ENCODE data around the gene YWHAG. TPM values are rescaled to one million over a fixed set of nuclear protein-coding genes. Genes with fewer than 3 reads are reported as not detected.

Gene YWHAG
- total and polyA plus RNA-seq, 7 experiments from 2014 or later: 1.4 to 98.3 (median 35.1) TPM

- ChIA-PET CTCF (interaction anchor here (0.8 to 2.3 kb wide), 6 partner anchors 37 to 364 kb away, joined by 3 to 15 read pairs (median 4); no protein-coding TSS in a partner anchor), POLR2A (interaction anchor here (0.6 to 4.2 kb wide), 12 partner anchors 10 to 996 kb away, joined by 3 to 57 read pairs (median 4); partner anchors contain the start of gene HSPB1)
- H3K4me3 Mint-ChIP-seq: peak overlapping the region; percentile 84 to 99 (median 95)
- intact Hi-C loops (cut with micrococcal nuclease): loop anchor here (1.0 to 5.0 kb wide), 10 partner anchors 34 to 1702 kb away; partner anchors contain the start of genes GTF2I (in 2 of the 2), RHBDD2 (in 2 of the 2), HIP1 (in 1 of the 2) and POR (in 1 of the 2)
- peak overlapping the region; percentile 72 for H3K4me3 ChIP-seq (ENCODE audit: low read length)
- H3K9me3 Mint-ChIP-seq: no peaks in the 10 kb centered on the region
- H3K27ac ChIP-seq (ENCODE audit: low read depth, low read length): peak overlapping the region; percentile 92
- DNase-seq (peak; percentile 87 to 96 (median 95)), ATAC-seq (peak; percentile 94)
- no peaks in the 10 kb centered on the region for H3K27me3 ChIP-seq (ENCODE audit: control insufficient read depth in 2 of 2, insufficient read depth in 2 of 2, low read length in 2 of 2)
- peaks cover 4 to 20% (median 14%) of the 10 kb centered on the region in 5 donors for H3K36me3 Mint-ChIP-seq
- H3K9me3 ChIP-seq (ENCODE audit: control insufficient read depth in 2 of 3, low read length in 3 of 3): no peaks in the 10 kb centered on the region
- H3K4me1 Mint-ChIP-seq: peaks cover 28 to 46% (median 43%) of the 10 kb centered on the region in 7 donors
- peak overlapping the region; percentile 66 to 99 (median 93) for H3K27ac Mint-ChIP-seq
- peaks cover 4 to 31% of the 10 kb centered on the region in 2 donors for H3K4me1 ChIP-seq (ENCODE audit: control insufficient read depth in 2 of 2, insufficient read depth in 2 of 2, low read length in 2 of 2)
- peaks cover 0 to 14% (median 0%) of the 10 kb centered on the region in 3 experiments for H3K36me3 ChIP-seq (ENCODE audit: control insufficient read depth in 2 of 3, insufficient read depth in 3 of 3, low read length in 3 of 3)
- no peaks in the 10 kb centered on the region for H3K27me3 Mint-ChIP-seq
Measured at GRCh38 chr7:76359111-76359977, 553 bp upstream of the YWHAG start.

GRCh38 chr7:76358011-76358480, 745 bp downstream of the YWHAG start:
- H3K4me3 ChIP-seq (ENCODE audit: low read length): peak overlapping the region; percentile 72
- ChIA-PET CTCF (interaction anchor here (0.5 to 2.3 kb wide), 5 partner anchors 32 to 180 kb away, joined by 3 to 15 read pairs (median 4); no protein-coding TSS in a partner anchor), POLR2A (interaction anchor here (0.6 to 4.2 kb wide), 10 partner anchors 8 to 1189 kb away, joined by 3 to 57 read pairs (median 4); partner anchors contain the start of gene HSPB1)
- peaks cover 4 to 31% of the 10 kb centered on the region in 2 donors for H3K4me1 ChIP-seq (ENCODE audit: control insufficient read depth in 2 of 2, insufficient read depth in 2 of 2, low read length in 2 of 2)
- DNase-seq: peak in 8 of 9 donors; percentile 16 to 70 (median 48)
- H3K36me3 ChIP-seq (ENCODE audit: control insufficient read depth in 2 of 3, insufficient read depth in 3 of 3, low read length in 3 of 3): peaks cover 0 to 14% (median 0%) of the 10 kb centered on the region in 3 experiments
- intact Hi-C loops (cut with micrococcal nuclease): loop anchor here (1.0 to 5.0 kb wide), 10 partner anchors 35 to 1701 kb away; partner anchors contain the start of genes GTF2I (in 2 of the 2), RHBDD2 (in 2 of the 2), CCDC146 (in 1 of the 2) and HIP1 (in 1 of the 2)
- Mint-ChIP-seq H3K4me1 (peaks cover 28 to 47% (median 40%) of the 10 kb centered on the region in 7 donors), H3K9me3 (no peaks in the 10 kb centered on the region), H3K27me3 (no peaks in the 10 kb centered on the region), H3K4me3 (peak overlapping the region; percentile 87 to 99 (median 94)), H3K27ac (peak overlapping the region; percentile 90 to 97 (median 94)), H3K36me3 (peaks cover 4 to 20% (median 14%) of the 10 kb centered on the region in 5 donors)
- ATAC-seq: peak; percentile 12
- H3K27me3 ChIP-seq (ENCODE audit: control insufficient read depth in 2 of 2, insufficient read depth in 2 of 2, low read length in 2 of 2): no peaks in the 10 kb centered on the region
- no peaks in the 10 kb centered on the region for H3K9me3 ChIP-seq (ENCODE audit: control insufficient read depth in 2 of 3, low read length in 3 of 3)
- H3K27ac ChIP-seq (ENCODE audit: low read depth, low read length): peak overlapping the region; percentile 92

GRCh38 chr7:76357475-76358010, 1.2 kb downstream of the YWHAG start:
- no peaks in the 10 kb centered on the region for H3K9me3 ChIP-seq (ENCODE audit: control insufficient read depth in 2 of 3, low read length in 3 of 3)
- ChIA-PET CTCF (interaction anchor here (0.5 to 1.5 kb wide), 5 partner anchors 26 to 180 kb away, joined by 3 to 4 read pairs (median 4); no protein-coding TSS in a partner anchor), POLR2A (interaction anchor here (0.6 to 4.2 kb wide), 6 partner anchors 26 to 1190 kb away, joined by 3 to 57 read pairs (median 5); no protein-coding TSS in a partner anchor)
- Mint-ChIP-seq H3K4me3 (peak overlapping the region; percentile 87 to 99 (median 94)), H3K9me3 (no peaks in the 10 kb centered on the region), H3K27me3 (no peaks in the 10 kb centered on the region), H3K27ac (peak overlapping the region; percentile 90 to 97 (median 94)), H3K36me3 (peaks cover 4 to 20% (median 14%) of the 10 kb centered on the region in 5 donors), H3K4me1 (peaks cover 28 to 51% (median 44%) of the 10 kb centered on the region in 7 donors)
- H3K27ac ChIP-seq (ENCODE audit: low read depth, low read length): peak overlapping the region; percentile 92
- DNase-seq (no peak), ATAC-seq (no peak)
- intact Hi-C loops (cut with micrococcal nuclease): loop anchor here (1.0 to 5.0 kb wide), 11 partner anchors 17 to 1700 kb away; partner anchors contain the start of genes GTF2I (in 2 of the 2), RHBDD2 (in 2 of the 2), CCDC146 (in 1 of the 2) and HIP1 (in 1 of the 2)
- H3K4me3 ChIP-seq (ENCODE audit: low read length): peak overlapping the region; percentile 72
- H3K36me3 ChIP-seq (ENCODE audit: control insufficient read depth in 2 of 3, insufficient read depth in 3 of 3, low read length in 3 of 3): peaks cover 0 to 14% (median 0%) of the 10 kb centered on the region in 3 experiments
- peaks cover 4 to 31% of the 10 kb centered on the region in 2 donors for H3K4me1 ChIP-seq (ENCODE audit: control insufficient read depth in 2 of 2, insufficient read depth in 2 of 2, low read length in 2 of 2)
- no peaks in the 10 kb centered on the region for H3K27me3 ChIP-seq (ENCODE audit: control insufficient read depth in 2 of 2, insufficient read depth in 2 of 2, low read length in 2 of 2)

DNA sequence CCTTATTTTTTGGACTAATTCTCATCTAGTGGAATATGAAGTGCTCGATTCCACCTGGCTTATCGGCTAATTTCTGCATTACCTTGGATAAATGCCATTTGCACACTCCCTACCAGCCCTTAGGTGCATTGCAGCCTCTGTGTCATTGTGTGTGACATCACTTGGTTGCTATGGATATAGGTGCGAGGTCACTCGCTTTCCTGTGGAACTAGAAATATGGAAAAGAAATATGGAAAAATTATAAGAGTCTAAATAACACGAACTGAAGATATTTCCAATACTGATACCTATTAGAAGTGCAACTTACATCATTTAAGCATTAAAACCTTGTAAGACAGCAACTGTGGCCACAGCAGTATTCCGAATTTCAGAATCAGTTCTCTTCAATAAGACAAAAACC, 2.0 kb downstream of the YWHAG start:
- Mint-ChIP-seq H3K4me3 (peak overlapping the region; percentile 87 to 99 (median 94)), H3K9me3 (no peaks in the 10 kb centered on the region), H3K27ac (peak overlapping the region in 6 of 9 donors; percentile 90 to 96 (median 94)), H3K4me1 (peaks cover 32 to 58% (median 51%) of the 10 kb centered on the region in 7 donors), H3K27me3 (no peaks in the 10 kb centered on the region), H3K36me3 (peaks cover 4 to 20% (median 14%) of the 10 kb centered on the region in 5 donors)
- H3K9me3 ChIP-seq (ENCODE audit: control insufficient read depth in 2 of 3, low read length in 3 of 3): no peaks in the 10 kb centered on the region
- peaks cover 0 to 14% (median 0%) of the 10 kb centered on the region in 3 experiments for H3K36me3 ChIP-seq (ENCODE audit: control insufficient read depth in 2 of 3, insufficient read depth in 3 of 3, low read length in 3 of 3)
- peak overlapping the region; percentile 72 for H3K4me3 ChIP-seq (ENCODE audit: low read length)
- ChIA-PET CTCF (interaction anchor here (0.7 to 1.5 kb wide), 2 partner anchors 27 to 38 kb away, joined by 3 to 4 read pairs; no protein-coding TSS in a partner anchor), POLR2A (interaction anchor here (0.6 to 1.6 kb wide), 4 partner anchors 26 to 39 kb away, joined by 3 to 5 read pairs (median 3); no protein-coding TSS in a partner anchor)
- H3K27ac ChIP-seq (ENCODE audit: low read depth, low read length): no peak overlapping the region
- intact Hi-C loops (cut with micrococcal nuclease): loop anchor here (2.0 to 5.0 kb wide), 5 partner anchors 16 to 1700 kb away; partner anchors contain the start of genes GTF2I (in 2 of the 2), HIP1 (in 1 of the 2), RHBDD2 (in 1 of the 2) and RSBN1L (in 1 of the 2)
- peaks cover 4 to 31% of the 10 kb centered on the region in 2 donors for H3K4me1 ChIP-seq (ENCODE audit: control insufficient read depth in 2 of 2, insufficient read depth in 2 of 2, low read length in 2 of 2)
- ATAC-seq: no peak
- no peaks in the 10 kb centered on the region for H3K27me3 ChIP-seq (ENCODE audit: control insufficient read depth in 2 of 2, insufficient read depth in 2 of 2, low read length in 2 of 2)
- no peak for DNase-seq

DNA sequence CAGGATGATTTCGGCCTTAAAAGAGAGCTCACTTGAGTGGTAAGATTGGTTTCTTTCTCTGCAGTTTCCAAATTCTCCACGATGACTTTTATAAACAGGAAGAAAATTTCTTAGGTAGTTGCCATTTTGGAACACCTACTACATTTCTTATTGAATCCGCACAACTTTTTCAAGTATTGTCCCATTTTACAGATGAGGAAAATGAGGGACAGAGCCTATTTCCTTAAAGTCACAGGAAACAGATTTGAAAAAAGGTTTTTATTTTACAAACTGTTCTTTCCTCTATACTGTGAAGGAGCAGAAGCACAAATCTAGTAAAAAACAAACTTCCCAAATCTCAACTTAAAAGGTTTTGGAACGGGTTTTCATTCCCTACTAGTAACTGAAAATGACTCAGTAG, 2.7 kb downstream of the YWHAG start:
- peaks cover 4 to 22% (median 14%) of the 10 kb centered on the region in 5 donors for H3K36me3 Mint-ChIP-seq
- peaks cover 38 to 66% (median 58%) of the 10 kb centered on the region in 7 donors for H3K4me1 Mint-ChIP-seq
- peak overlapping the region in 9 of 10 donors; percentile 1 to 50 (median 21) for H3K4me3 Mint-ChIP-seq

More for the DNA sequence above, 2.7 kb downstream of the YWHAG start:
- CTCF ChIA-PET: no interaction called here
- Histone ChIP-seq H3K9me3 (ENCODE audit: control insufficient read depth in 2 of 3, low read length in 3 of 3) (no peaks in the 10 kb centered on the region), H3K27me3 (ENCODE audit: control insufficient read depth in 2 of 2, insufficient read depth in 2 of 2, low read length in 2 of 2) (no peaks in the 10 kb centered on the region), H3K27ac (ENCODE audit: low read depth, low read length) (no peak overlapping the region), H3K4me3 (ENCODE audit: low read length) (no peak overlapping the region), H3K4me1 (ENCODE audit: control insufficient read depth in 2 of 2, insufficient read depth in 2 of 2, low read length in 2 of 2) (peaks cover 4 to 31% of the 10 kb centered on the region in 2 donors), H3K36me3 (ENCODE audit: control insufficient read depth in 2 of 3, insufficient read depth in 3 of 3, low read length in 3 of 3) (peaks cover 0 to 14% (median 0%) of the 10 kb centered on the region in 3 experiments)
- POLR2A ChIA-PET: interaction anchor here (0.8 to 1.4 kb wide), 2 partner anchors 33 to 38 kb away, joined by 3 read pairs; no protein-coding TSS in a partner anchor
- no peaks in the 10 kb centered on the region for H3K27me3 Mint-ChIP-seq
- peak overlapping the region in 3 of 9 donors; percentile 40 to 56 (median 43) for H3K27ac Mint-ChIP-seq
- ATAC-seq (no peak), DNase-seq (no peak)
- intact Hi-C loops (cut with micrococcal nuclease): loop anchor here (2.0 to 5.0 kb wide), 5 partner anchors 15 to 1699 kb away; partner anchors contain the start of genes GTF2I (in 2 of the 2), HIP1 (in 1 of the 2), RHBDD2 (in 1 of the 2) and RSBN1L (in 1 of the 2)
- no peaks in the 10 kb centered on the region for H3K9me3 Mint-ChIP-seq

All from naive thymus-derived CD4-positive, alpha-beta T cell (primary cell).